AG08396 (cell line): ENCODE results near the gene SSH2.

Source experiments
- DNase-seq: peaks from one replicate; pipeline ENCODE4 v3.0.0; 2012; ENCODE audit warnings: low spot score, mixed read lengths

The SSH2 gene

GRCh38 chr17:29778956-29779811 lies 150.8 kb downstream of the SSH2 start:
- peak; percentile 62 for DNase-seq

GRCh38 chr17:29777663-29778062 lies 152.4 kb downstream of the SSH2 start:
- no peak for DNase-seq

- DNase-seq, result no peak
Observed at GRCh38 chr17:29776026-29776425, 154.0 kb downstream of the SSH2 start.

GRCh38 chr17:29772981-29773380 lies 157.0 kb downstream of the SSH2 start:
- DNase-seq, result no peak

GRCh38 chr17:29771546-29771945 lies 158.5 kb downstream of the SSH2 start:
- DNase-seq, result no peak

- no peak for DNase-seq
Observed at GRCh38 chr17:29769225-29769624, 160.8 kb downstream of the SSH2 start.

GRCh38 chr17:29766796-29767327 lies 163.2 kb downstream of the SSH2 start:
- no peak for DNase-seq

GRCh38 chr17:29764748-29765147 lies 165.3 kb downstream of the SSH2 start:
- DNase-seq, result no peak

- no peak for DNase-seq
Observed at GRCh38 chr17:29764217-29764616, 165.8 kb downstream of the SSH2 start.

GRCh38 chr17:29763273-29763672 lies 166.8 kb downstream of the SSH2 start:
- no peak for DNase-seq

GRCh38 chr17:29761040-29761761 lies 168.8 kb downstream of the SSH2 start:
- peak; percentile 95 for DNase-seq

GRCh38 chr17:29760279-29761039 lies 169.6 kb downstream of the SSH2 start:
- DNase-seq, result peak; percentile 32

GRCh38 chr17:29758255-29758654 lies 171.8 kb downstream of the SSH2 start:
- DNase-seq, result no peak

GRCh38 chr17:29757788-29758187 lies 172.2 kb downstream of the SSH2 start:
- DNase-seq, result no peak

GRCh38 chr17:29753845-29754439 lies 176.1 kb downstream of the SSH2 start:
- DNase-seq, result no peak

- DNase-seq, result no peak
Observed at GRCh38 chr17:29749045-29749825, 180.8 kb downstream of the SSH2 start.

GRCh38 chr17:29748400-29748799 lies 181.6 kb downstream of the SSH2 start:
- DNase-seq, result no peak

GRCh38 chr17:29747660-29748059 lies 182.4 kb downstream of the SSH2 start:
- no peak for DNase-seq

GRCh38 chr17:29746669-29747068 lies 183.4 kb downstream of the SSH2 start:
- no peak for DNase-seq

GRCh38 chr17:29744121-29744520 lies 185.9 kb downstream of the SSH2 start:
- no peak for DNase-seq

GRCh38 chr17:29742210-29742513 lies 187.9 kb downstream of the SSH2 start:
- no peak for DNase-seq
